Neutrophil (primary cell): ENCODE data around the gene TFEC.

Experiments
- H3K27ac ChIP-seq: fragments of 200-600 bp; sonication (generic); 2 replicates; pipeline ENCODE4 v1.5.1; 2016; ENCODE audit warnings: mild to moderate bottlenecking, moderate library complexity
- H3K27me3 ChIP-seq: fragments of 200-600 bp; sonication (generic); 2 replicates; pipeline ENCODE4 v1.6.0; 2016; ENCODE audit warnings: mild to moderate bottlenecking
- H3K36me3 ChIP-seq: fragments of 200-600 bp; sonication (generic); 2 replicates; pipeline ENCODE4 v1.5.1; 2017
- H3K4me1 ChIP-seq, 2 experiments: fragments of 200-600 bp in 1 of 2; sonication (generic) in 1 of 2; 1 replicate in 1 of 2; 2 replicates in 1 of 2; pipeline versions ENCODE4 v1.5.1 to v1.6.1; 2013 to 2016; ENCODE audit warnings: low read depth in 1 of 2, low read length in 1 of 2, mild to moderate bottlenecking in 1 of 2, moderate library complexity in 1 of 2; ENCODE audit not compliant: control insufficient read depth in 1 of 2, insufficient read depth in 1 of 2
- H3K4me3 ChIP-seq, 2 experiments: fragments of 200-600 bp in 1 of 2; sonication (generic) in 1 of 2; 1 replicate in 1 of 2; 2 replicates in 1 of 2; pipeline ENCODE4 v1.5.1; 2013 to 2016; ENCODE audit warnings: low read depth in 1 of 2, low read length in 1 of 2, mild to moderate bottlenecking in 1 of 2, moderate library complexity in 1 of 2
- H3K9me3 ChIP-seq: fragments of 200-600 bp; sonication (generic); 2 replicates; pipeline ENCODE4 v1.5.1; 2016
- CTCF ChIP-seq: fragments of 200-600 bp; sonication (generic); IDR thresholded peaks from 2 replicates; pipeline ENCODE4 v1.5.1; 2016; ENCODE audit warnings: antibody characterized with exemption

Gene TFEC

DNA sequence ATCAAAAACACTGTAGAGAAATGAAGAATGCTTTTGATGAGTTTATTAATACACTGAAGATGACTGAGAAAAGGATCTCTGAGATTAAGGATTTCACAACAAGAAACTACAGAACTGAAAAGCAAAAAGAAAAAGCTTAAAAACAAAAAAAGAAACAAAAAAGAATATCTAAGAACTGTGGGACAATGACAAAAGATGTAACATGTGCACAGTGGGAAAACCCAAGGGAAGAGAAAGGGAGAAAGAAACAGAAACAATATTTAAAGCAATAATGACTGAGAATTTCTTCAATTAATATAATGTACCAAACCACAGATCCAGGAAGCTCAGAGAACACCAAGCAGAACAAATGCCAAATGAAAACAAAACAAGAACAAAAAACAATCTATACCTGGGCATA, 42.2 kb downstream of the TFEC start:
- Histone ChIP-seq H3K27ac (no peak overlapping the region), H3K27me3 (no peaks in the 10 kb centered on the region), H3K4me3 (no peak overlapping the region), H3K36me3 (no peaks in the 10 kb centered on the region), H3K9me3 (no peaks in the 10 kb centered on the region), H3K4me1 (peaks cover 0 to 4% of the 10 kb centered on the region in 2 experiments)
- TF ChIP-seq CTCF = no peak

GRCh38 chr7:115987486-115987885, 43.1 kb downstream of the TFEC start:
- no peak overlapping the region for H3K27ac ChIP-seq
- no peaks in the 10 kb centered on the region for H3K9me3 ChIP-seq
- H3K36me3 ChIP-seq = no peaks in the 10 kb centered on the region
- H3K4me1 ChIP-seq = peaks cover 0 to 4% of the 10 kb centered on the region in 2 experiments
- no peaks in the 10 kb centered on the region for H3K27me3 ChIP-seq
- TF ChIP-seq CTCF = no peak
- H3K4me3 ChIP-seq = no peak overlapping the region

DNA sequence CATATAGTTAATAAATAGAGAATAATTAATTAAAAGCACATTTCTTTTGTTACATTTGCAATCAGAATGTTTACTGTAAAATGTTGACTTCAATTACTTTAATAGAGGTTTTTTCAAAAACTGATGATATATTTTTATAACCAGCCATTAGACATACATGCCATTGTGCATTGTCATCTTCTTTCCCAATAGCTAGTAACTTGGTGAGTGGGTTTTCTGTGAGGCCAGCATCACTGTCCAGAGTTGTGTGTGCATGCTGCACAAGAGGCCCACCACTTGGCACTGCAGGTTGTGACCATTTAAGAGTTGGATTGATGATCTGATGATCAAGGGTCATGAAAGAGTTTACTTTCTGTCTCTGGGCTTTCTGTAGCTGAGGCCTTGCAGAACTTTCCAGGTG, 46.5 kb downstream of the TFEC start:
- Histone ChIP-seq H3K4me3 (no peak overlapping the region), H3K27ac (no peak overlapping the region), H3K9me3 (no peaks in the 10 kb centered on the region), H3K27me3 (no peaks in the 10 kb centered on the region), H3K4me1 (peaks cover 10 to 19% of the 10 kb centered on the region in 2 experiments), H3K36me3 (no peaks in the 10 kb centered on the region)
- no peak for TF ChIP-seq CTCF

GRCh38 chr7:115980159-115980558, 50.4 kb downstream of the TFEC start:
- Histone ChIP-seq H3K4me3 (no peak overlapping the region), H3K4me1 (peaks cover 10 to 24% of the 10 kb centered on the region in 2 experiments), H3K27ac (peak overlapping the region; percentile 47), H3K36me3 (no peaks in the 10 kb centered on the region), H3K27me3 (no peaks in the 10 kb centered on the region), H3K9me3 (no peaks in the 10 kb centered on the region)
- TF ChIP-seq CTCF = no peak

DNA sequence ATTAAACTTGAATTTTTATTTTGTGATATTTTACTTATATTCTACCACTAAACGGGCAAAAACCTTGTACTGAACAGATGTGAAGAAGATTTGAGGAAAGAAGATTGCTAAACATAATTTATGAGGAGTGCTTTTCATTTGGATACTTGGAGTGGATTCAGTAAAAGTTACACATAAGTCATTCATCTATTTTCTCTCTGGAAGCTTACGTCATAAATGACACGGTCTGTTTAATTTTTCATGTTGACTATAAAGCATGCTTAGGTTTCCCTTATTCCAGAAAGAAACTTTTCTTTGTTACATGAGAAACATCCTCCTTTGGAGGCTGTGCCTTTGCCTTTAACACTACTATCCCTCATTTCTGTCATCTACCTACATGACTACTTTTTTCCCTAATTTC, 53.9 kb downstream of the TFEC start:
- no peaks in the 10 kb centered on the region for H3K36me3 ChIP-seq
- H3K27ac ChIP-seq = no peak overlapping the region
- no peak for TF ChIP-seq CTCF
- peaks cover 10 to 30% of the 10 kb centered on the region in 2 experiments for H3K4me1 ChIP-seq
- H3K27me3 ChIP-seq = no peaks in the 10 kb centered on the region
- H3K9me3 ChIP-seq = no peaks in the 10 kb centered on the region
- H3K4me3 ChIP-seq = no peak overlapping the region

GRCh38 chr7:115975766-115976165, 54.8 kb downstream of the TFEC start:
- H3K36me3 ChIP-seq = no peaks in the 10 kb centered on the region
- no peaks in the 10 kb centered on the region for H3K27me3 ChIP-seq
- H3K9me3 ChIP-seq = no peaks in the 10 kb centered on the region
- no peak for TF ChIP-seq CTCF
- H3K27ac ChIP-seq = no peak overlapping the region
- peaks cover 6 to 25% of the 10 kb centered on the region in 2 experiments for H3K4me1 ChIP-seq
- no peak overlapping the region for H3K4me3 ChIP-seq
